ENCODE data around the gene MSL1.
A peak's percentile ranks its signal among the peaks of the same experiment; 100 is the strongest.

MSL1 gene

GRCh38 chr17:40159456-40159855 is 37.7 kb downstream of the MSL1 start:
- no peak for TF ChIP-seq CTCF (IDR thresholded peaks at IDR 0.05; ENCODE audit: low read depth, low read length)
- Histone ChIP-seq H3K27ac (no peak overlapping the region), H3K27me3 (ENCODE audit: insufficient read depth, low read depth, severe bottlenecking) (no peaks in the 10 kb centered on the region), H3K36me3 (peaks cover 89% of the 10 kb centered on the region), H3K9me3 (ENCODE audit: severe bottlenecking) (no peaks in the 10 kb centered on the region), H3K4me3 (ENCODE audit: low read depth, low read length) (no peak overlapping the region)
- no peak for DNase-seq

GRCh38 chr17:40167685-40168261 is 46.0 kb downstream of the MSL1 start:
- Histone ChIP-seq H3K9me3 (ENCODE audit: severe bottlenecking) (no peaks in the 10 kb centered on the region), H3K4me3 (ENCODE audit: low read depth, low read length) (no peak overlapping the region), H3K27me3 (ENCODE audit: insufficient read depth, low read depth, severe bottlenecking) (no peaks in the 10 kb centered on the region), H3K36me3 (peaks cover 94% of the 10 kb centered on the region), H3K27ac (no peak overlapping the region)
- no peak for TF ChIP-seq CTCF (IDR thresholded peaks at IDR 0.05; ENCODE audit: low read depth, low read length)
- DNase-seq = no peak

- peaks cover 94% of the 10 kb centered on the region for H3K36me3 ChIP-seq
Observed at GRCh38 chr17:40168262-40168832, 46.6 kb downstream of the MSL1 start.

DNA sequence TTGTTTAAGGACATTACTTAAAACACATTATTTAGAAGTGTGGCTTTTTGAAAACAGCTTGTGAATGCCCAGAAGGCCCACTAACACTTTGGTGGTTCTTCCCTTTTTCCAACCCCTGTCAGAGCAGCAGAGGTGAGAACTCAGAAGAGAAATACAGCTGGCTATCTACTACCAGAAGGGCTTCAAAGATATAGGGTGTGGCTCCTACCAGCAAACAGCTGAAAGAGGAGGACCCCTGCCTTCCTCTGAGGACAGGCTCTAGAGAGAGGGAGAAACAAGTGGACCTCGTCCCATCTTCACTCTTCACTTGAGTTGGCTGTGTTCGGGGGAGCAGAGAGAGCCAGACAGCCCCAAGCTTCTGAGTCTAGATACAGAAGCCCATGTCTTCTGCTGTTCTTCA is 48.6 kb downstream of the MSL1 start:
- TF ChIP-seq CTCF (IDR thresholded peaks at IDR 0.05; ENCODE audit: low read depth, low read length) = no peak
- Histone ChIP-seq H3K36me3 (peaks cover 94% of the 10 kb centered on the region), H3K27me3 (ENCODE audit: insufficient read depth, low read depth, severe bottlenecking) (no peaks in the 10 kb centered on the region), H3K4me3 (ENCODE audit: low read depth, low read length) (no peak overlapping the region), H3K27ac (no peak overlapping the region), H3K9me3 (ENCODE audit: severe bottlenecking) (no peaks in the 10 kb centered on the region)
- DNase-seq = no peak

More at GRCh38 chr17:40168262-40168832, 46.6 kb downstream of the MSL1 start:
- DNase-seq = peak; percentile 40
- Histone ChIP-seq H3K27me3 (ENCODE audit: insufficient read depth, low read depth, severe bottlenecking) (no peaks in the 10 kb centered on the region), H3K9me3 (ENCODE audit: severe bottlenecking) (no peaks in the 10 kb centered on the region), H3K4me3 (ENCODE audit: low read depth, low read length) (no peak overlapping the region), H3K27ac (no peak overlapping the region)
- TF ChIP-seq CTCF (IDR thresholded peaks at IDR 0.05; ENCODE audit: low read depth, low read length) = peak; percentile 78

- no peak for DNase-seq
- Histone ChIP-seq H3K36me3 (peaks cover 96% of the 10 kb centered on the region), H3K27me3 (ENCODE audit: insufficient read depth, low read depth, severe bottlenecking) (no peaks in the 10 kb centered on the region), H3K4me3 (ENCODE audit: low read depth, low read length) (no peak overlapping the region), H3K9me3 (ENCODE audit: severe bottlenecking) (no peaks in the 10 kb centered on the region), H3K27ac (no peak overlapping the region)
- TF ChIP-seq CTCF (IDR thresholded peaks at IDR 0.05; ENCODE audit: low read depth, low read length) = no peak
Observed at GRCh38 chr17:40171750-40172149, 50.0 kb downstream of the MSL1 start.
